ENCODE measurements around the gene PPP1R9B. TPM values are rescaled to one million over a fixed set of nuclear protein-coding genes. Genes with fewer than 3 reads are reported as not detected.

The PPP1R9B gene
- total RNA-seq, 1 experiment from 2014 or later: 112 TPM

DNA sequence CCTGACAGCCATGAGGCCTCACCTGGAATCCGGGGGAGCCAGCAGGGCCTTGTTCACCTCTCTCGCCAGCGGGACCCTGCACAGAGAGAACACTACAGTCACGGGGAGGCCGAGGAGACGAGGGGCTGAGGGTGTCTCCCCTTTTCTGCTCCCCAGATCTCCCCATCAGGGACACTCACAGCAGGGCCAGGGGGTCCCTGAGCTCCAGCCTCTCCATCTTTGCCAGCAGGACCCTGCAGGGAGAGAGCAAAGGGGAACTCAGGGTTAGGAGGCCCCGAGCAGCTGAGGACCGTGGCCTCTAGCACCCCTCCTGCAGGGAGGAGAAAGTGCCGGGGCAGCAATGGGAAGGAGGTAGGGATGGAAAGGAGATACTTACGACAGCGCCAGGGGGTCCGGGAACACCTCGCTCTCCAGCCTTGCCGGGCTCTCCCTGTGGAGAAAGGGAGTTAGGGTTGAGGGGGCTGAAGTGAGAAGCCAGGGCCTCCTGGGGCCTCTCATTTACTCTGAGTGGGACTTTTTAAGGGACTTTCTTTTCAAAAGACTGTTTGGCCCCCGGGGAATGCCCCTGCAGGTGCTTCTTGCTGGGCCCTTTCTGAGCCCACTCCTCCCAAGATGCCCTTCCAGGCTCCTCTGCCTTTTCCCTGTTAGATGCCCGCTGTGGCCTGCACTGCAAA, 42.3 kb upstream of the PPP1R9B start:
- H3K9ac ChIP-seq (ENCODE audit: low read length): no peak overlapping the region
- POLR2A ChIA-PET: no interaction called here
- no peak overlapping the region for H3K4me2 ChIP-seq (ENCODE audit: low read length)
- no peak for ATAC-seq
- DNase-seq (ENCODE audit: low read depth, low spot score): no peak
- H3K27ac ChIP-seq (ENCODE audit: low read depth, low read length): no peak overlapping the region
- CTCF ChIA-PET: no interaction called here
- no peaks in the 10 kb centered on the region for H3K27me3 ChIP-seq (ENCODE audit: insufficient read depth, low read length)
- BruUV-seq (replicated peaks): no TSS peak
- H4K20me1 ChIP-seq (ENCODE audit: insufficient read depth): no peaks in the 10 kb centered on the region
- H3K4me1 ChIP-seq (ENCODE audit: control insufficient read depth in 1 of 2, insufficient read depth in 2 of 2, low read length in 2 of 2): peaks cover 0 to 6% of the 10 kb centered on the region in 2 experiments; a peak in 1 of 4 replicates
- no peaks in the 10 kb centered on the region for H3K9me3 ChIP-seq (ENCODE audit: control insufficient read depth in 1 of 2, insufficient read depth in 1 of 2, low read depth in 1 of 2, low read length in 2 of 2)
- RAD21 ChIA-PET (ENCODE audit: low non-redundant PET in 1 of 2, low total read pairs in 2 of 2, uncharacterized antibody in 2 of 2, unreplicated experiment in 2 of 2): interaction anchor here in 1 of 2 experiments (0.8 kb wide), 1 partner anchor 102 kb away, joined by 4 read pairs; no protein-coding TSS in a partner anchor
- H2AFZ ChIP-seq (ENCODE audit: low read depth, low read length, poor library complexity, severe bottlenecking): no peak overlapping the region
- H3K36me3 ChIP-seq (ENCODE audit: control insufficient read depth in 1 of 2, insufficient read depth in 2 of 2, low read length in 2 of 2): peaks cover 0 to 16% of the 10 kb centered on the region in 2 experiments; a peak in 2 of 4 replicates
- intact Hi-C loops (cut with micrococcal nuclease): no loop called here
- no peak overlapping the region for H3K4me3 ChIP-seq (replicated peaks in 1 of 2; ENCODE audit: low read depth in 1 of 2, low read length in 2 of 2)
- H3K79me2 ChIP-seq (ENCODE audit: insufficient read depth, low read length): no peaks in the 10 kb centered on the region
- TF ChIP-seq SIN3A (IDR thresholded peaks at IDR 0.05; ENCODE audit: low read depth) (no peak), FOSL1 (IDR thresholded peaks at IDR 0.05; ENCODE audit: low read depth) (no peak), EZH2phosphoT487 (IDR thresholded peaks at IDR 0.05; ENCODE audit: borderline replicate concordance) (no peak), TCF7L2 (IDR thresholded peaks at IDR 0.05; ENCODE audit: borderline replicate concordance, extremely low read depth, insufficient read depth, insufficient read length) (no peak), ZNF274 (IDR thresholded peaks at IDR 0.05; ENCODE audit: low read depth, low read length) (no peak), POLR2AphosphoS5 (IDR thresholded peaks at IDR 0.05; ENCODE audit: low read depth, low read length) (no peak), SP1 (IDR thresholded peaks at IDR 0.05; ENCODE audit: low read depth) (no peak), EGR1 (IDR thresholded peaks at IDR 0.05; ENCODE audit: low read depth) (no peak), POLR2A (IDR thresholded peaks at IDR 0.05; ENCODE audit: borderline replicate concordance, extremely low read depth, insufficient read depth, insufficient read length) (no peak), YY1 (IDR thresholded peaks at IDR 0.05; ENCODE audit: extremely low read depth, insufficient replicate concordance, low read depth, low read length) (no peak), CBX3 (IDR thresholded peaks at IDR 0.05; ENCODE audit: low read depth) (no peak)
- TF ChIP-seq, protein P1, sequence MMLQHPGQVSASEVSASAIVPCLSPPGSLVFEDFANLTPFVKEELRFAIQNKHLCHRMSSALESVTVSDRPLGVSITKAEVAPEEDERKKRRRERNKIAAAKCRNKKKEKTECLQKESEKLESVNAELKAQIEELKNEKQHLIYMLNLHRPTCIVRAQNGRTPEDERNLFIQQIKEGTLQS (IDR thresholded peaks at IDR 0.05): no peak
- TF ChIP-seq, protein P2, sequence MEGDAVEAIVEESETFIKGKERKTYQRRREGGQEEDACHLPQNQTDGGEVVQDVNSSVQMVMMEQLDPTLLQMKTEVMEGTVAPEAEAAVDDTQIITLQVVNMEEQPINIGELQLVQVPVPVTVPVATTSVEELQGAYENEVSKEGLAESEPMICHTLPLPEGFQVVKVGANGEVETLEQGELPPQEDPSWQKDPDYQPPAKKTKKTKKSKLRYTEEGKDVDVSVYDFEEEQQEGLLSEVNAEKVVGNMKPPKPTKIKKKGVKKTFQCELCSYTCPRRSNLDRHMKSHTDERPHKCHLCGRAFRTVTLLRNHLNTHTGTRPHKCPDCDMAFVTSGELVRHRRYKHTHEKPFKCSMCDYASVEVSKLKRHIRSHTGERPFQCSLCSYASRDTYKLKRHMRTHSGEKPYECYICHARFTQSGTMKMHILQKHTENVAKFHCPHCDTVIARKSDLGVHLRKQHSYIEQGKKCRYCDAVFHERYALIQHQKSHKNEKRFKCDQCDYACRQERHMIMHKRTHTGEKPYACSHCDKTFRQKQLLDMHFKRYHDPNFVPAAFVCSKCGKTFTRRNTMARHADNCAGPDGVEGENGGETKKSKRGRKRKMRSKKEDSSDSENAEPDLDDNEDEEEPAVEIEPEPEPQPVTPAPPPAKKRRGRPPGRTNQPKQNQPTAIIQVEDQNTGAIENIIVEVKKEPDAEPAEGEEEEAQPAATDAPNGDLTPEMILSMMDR (IDR thresholded peaks at IDR 0.05 in 2 of 3, conservative IDR thresholded peaks at IDR 0.05 in 1 of 3; ENCODE audit: borderline replicate concordance in 1 of 3, insufficient read depth in 1 of 3, low read depth in 2 of 3, low read length in 2 of 3): no peak
- H3K9me2 ChIP-seq (ENCODE audit: insufficient read depth): no peaks in the 10 kb centered on the region

Data from HCT116 (cell line).